ENCODE data around the gene CFAP410. TPM values are rescaled to one million over a fixed set of nuclear protein-coding genes. Genes with fewer than 3 reads are reported as not detected.
"Not testable (repeated sequence)": the region's sequence is repeated elsewhere in the genome, so short reads cannot be mapped to it uniquely, and the experiment has no call there.

Gene CFAP410
- total RNA-seq, 1 donor from 2014 or later: 14.9 TPM

GRCh38 chr21:44353191-44353970 is 14.2 kb upstream of the CFAP410 start, which contains the start of gene TRPM2:
Gene TRPM2, plus strand, starts transcription at chr21:44353621. Its CDS starts 80 bp downstream, at chr21:44353701.
- intact Hi-C loops (cut with micrococcal nuclease): no loop called here
- DNase-seq (peak; percentile 79), ATAC-seq (peak; percentile 85)

GRCh38 chr21:44352253-44352860 is 13.2 kb upstream of the CFAP410 start:
- intact Hi-C loops (cut with micrococcal nuclease): no loop called here
- DNase-seq (no peak), ATAC-seq (no peak)

- ATAC-seq (no peak), DNase-seq (no peak)
- intact Hi-C loops (cut with micrococcal nuclease): no loop called here
These were observed 12.5 kb upstream of the CFAP410 start for GRCh38 chr21:44351535-44352252.

GRCh38 chr21:44350773-44351481 is 11.7 kb upstream of the CFAP410 start:
- intact Hi-C loops (cut with micrococcal nuclease): no loop called here
- DNase-seq: no peak
- no peak for ATAC-seq

- ATAC-seq (no peak), DNase-seq (no peak)
- intact Hi-C loops (cut with micrococcal nuclease): no loop called here
These were observed 10.9 kb upstream of the CFAP410 start for GRCh38 chr21:44349847-44350772.

- intact Hi-C loops (cut with micrococcal nuclease): no loop called here
- DNase-seq (no peak), ATAC-seq (no peak)
These were observed 10.2 kb upstream of the CFAP410 start for GRCh38 chr21:44349416-44349846.

- DNase-seq (no peak), ATAC-seq (no peak)
- intact Hi-C loops (cut with micrococcal nuclease): no loop called here
These were observed 9.7 kb upstream of the CFAP410 start for GRCh38 chr21:44348861-44349260.

GRCh38 chr21:44347911-44348451 is 8.8 kb upstream of the CFAP410 start:
- ATAC-seq: no peak

GRCh38 chr21:44345495-44345894 is 6.3 kb upstream of the CFAP410 start:
- DNase-seq: no peak
- no peak for ATAC-seq
- intact Hi-C loops (cut with micrococcal nuclease): no loop called here

More at GRCh38 chr21:44347911-44348451, 8.8 kb upstream of the CFAP410 start:
- no peak for DNase-seq
- intact Hi-C loops (cut with micrococcal nuclease): no loop called here

- intact Hi-C loops (cut with micrococcal nuclease): no loop called here
- DNase-seq (no peak), ATAC-seq (no peak)
These were observed 5.5 kb upstream of the CFAP410 start for GRCh38 chr21:44344541-44345183.

- intact Hi-C loops (cut with micrococcal nuclease): not testable (repeated sequence)
These were observed 3.8 kb upstream of the CFAP410 start for GRCh38 chr21:44342981-44343380.

GRCh38 chr21:44341726-44342458 is 2.7 kb upstream of the CFAP410 start:
- intact Hi-C loops (cut with micrococcal nuclease); ATAC-seq; DNase-seq: not testable (repeated sequence)

More at GRCh38 chr21:44342981-44343380, 3.8 kb upstream of the CFAP410 start:
- not testable (repeated sequence) for DNase-seq, ATAC-seq

- DNase-seq: peak; percentile 72
These were observed 972 bp downstream of the CFAP410 start for GRCh38 chr21:44337941-44338895.

GRCh38 chr21:44337449-44337848 is 1.7 kb downstream of the CFAP410 start:
- intact Hi-C loops (cut with micrococcal nuclease): no loop called here
- ATAC-seq: no peak

More at GRCh38 chr21:44337941-44338895, 972 bp downstream of the CFAP410 start:
- intact Hi-C loops (cut with micrococcal nuclease): no loop called here
- peak; percentile 51 for ATAC-seq

GRCh38 chr21:44335266-44336059 is 3.7 kb downstream of the CFAP410 start:
- no peak for ATAC-seq
- no peak for DNase-seq
- intact Hi-C loops (cut with micrococcal nuclease): no loop called here

More at GRCh38 chr21:44337449-44337848, 1.7 kb downstream of the CFAP410 start:
- no peak for DNase-seq
